H1 (cell line): ENCODE measurements around the gene SLC8A1. TPM values are rescaled to one million over a fixed set of nuclear protein-coding genes. Genes with fewer than 3 reads are reported as not detected.

Experiments used
- polyA plus RNA-seq, 7 experiments: library from polyadenylated mRNA; depleted of rRNA in 3 of 7; stranded (reverse) in 5 of 7; unstranded in 2 of 7; fragments of >200 nt in 5 of 7; fragments of 200-250 nt in 2 of 7; gene quantifications; 1 replicate in 5 of 7; 2 replicates in 1 of 7; 4 replicates in 1 of 7; pipeline versions ENCODE4 v1.2.1 to v1.2.3, GENCODE V29; 2011 to 2013; ENCODE audit warnings: missing spikeins in 2 of 7, mixed read lengths in 2 of 7
- total RNA-seq: library from RNA; stranded (reverse); fragmentation: NEBNext Ultra II Directional; extraction: Animal tissue kit (Norgen Biotek cat#: 25700); gene quantifications from 2 replicates; pipeline ENCODE4 v1.2.1, GENCODE V29; 2021
- TF ChIP-seq, protein P1 (sequence below): fragments of 300-600 bp; sonication (generic); IDR thresholded peaks from 2 replicates; pipeline ENCODE4 v1.7.1; 2012; ENCODE audit warnings: low read length, moderate library complexity, mild to moderate bottlenecking, inconsistent platforms; ENCODE audit not compliant: insufficient replicate concordance

Gene SLC8A1
- total and polyA plus RNA-seq, 2 of the 8 experiments (the other 6 are each of a cell fraction or from before 2014, with no cell fraction given), result 0.68 to 3.6 TPM

DNA sequence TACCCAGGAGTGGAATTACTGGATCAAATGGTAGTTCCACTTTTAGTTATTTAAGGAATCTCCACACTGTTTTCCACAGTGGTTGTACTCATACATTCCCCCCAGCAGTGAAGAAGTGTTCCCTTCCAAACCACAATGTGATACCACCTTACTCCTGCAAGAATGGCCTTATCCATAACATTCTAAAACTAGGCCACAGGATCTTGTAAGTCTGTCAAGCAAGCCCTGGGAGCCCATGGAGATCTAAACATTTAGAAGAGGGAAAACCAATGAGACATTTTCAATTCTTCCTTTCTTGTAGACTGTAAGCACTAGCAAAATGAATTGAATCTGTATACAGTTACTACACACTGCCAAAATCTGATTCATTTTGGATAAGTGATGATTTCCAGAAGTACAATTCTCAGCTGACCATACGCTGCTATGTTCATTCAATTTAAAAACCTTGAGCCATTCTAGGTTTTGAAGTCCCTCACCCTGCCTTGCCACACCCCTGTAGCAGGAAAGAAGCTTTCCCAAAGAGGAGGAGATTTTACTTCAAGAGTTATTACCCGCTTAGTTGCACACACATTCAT, 149.1 kb downstream of the SLC8A1 start (continued):
- TF ChIP-seq, protein P1, sequence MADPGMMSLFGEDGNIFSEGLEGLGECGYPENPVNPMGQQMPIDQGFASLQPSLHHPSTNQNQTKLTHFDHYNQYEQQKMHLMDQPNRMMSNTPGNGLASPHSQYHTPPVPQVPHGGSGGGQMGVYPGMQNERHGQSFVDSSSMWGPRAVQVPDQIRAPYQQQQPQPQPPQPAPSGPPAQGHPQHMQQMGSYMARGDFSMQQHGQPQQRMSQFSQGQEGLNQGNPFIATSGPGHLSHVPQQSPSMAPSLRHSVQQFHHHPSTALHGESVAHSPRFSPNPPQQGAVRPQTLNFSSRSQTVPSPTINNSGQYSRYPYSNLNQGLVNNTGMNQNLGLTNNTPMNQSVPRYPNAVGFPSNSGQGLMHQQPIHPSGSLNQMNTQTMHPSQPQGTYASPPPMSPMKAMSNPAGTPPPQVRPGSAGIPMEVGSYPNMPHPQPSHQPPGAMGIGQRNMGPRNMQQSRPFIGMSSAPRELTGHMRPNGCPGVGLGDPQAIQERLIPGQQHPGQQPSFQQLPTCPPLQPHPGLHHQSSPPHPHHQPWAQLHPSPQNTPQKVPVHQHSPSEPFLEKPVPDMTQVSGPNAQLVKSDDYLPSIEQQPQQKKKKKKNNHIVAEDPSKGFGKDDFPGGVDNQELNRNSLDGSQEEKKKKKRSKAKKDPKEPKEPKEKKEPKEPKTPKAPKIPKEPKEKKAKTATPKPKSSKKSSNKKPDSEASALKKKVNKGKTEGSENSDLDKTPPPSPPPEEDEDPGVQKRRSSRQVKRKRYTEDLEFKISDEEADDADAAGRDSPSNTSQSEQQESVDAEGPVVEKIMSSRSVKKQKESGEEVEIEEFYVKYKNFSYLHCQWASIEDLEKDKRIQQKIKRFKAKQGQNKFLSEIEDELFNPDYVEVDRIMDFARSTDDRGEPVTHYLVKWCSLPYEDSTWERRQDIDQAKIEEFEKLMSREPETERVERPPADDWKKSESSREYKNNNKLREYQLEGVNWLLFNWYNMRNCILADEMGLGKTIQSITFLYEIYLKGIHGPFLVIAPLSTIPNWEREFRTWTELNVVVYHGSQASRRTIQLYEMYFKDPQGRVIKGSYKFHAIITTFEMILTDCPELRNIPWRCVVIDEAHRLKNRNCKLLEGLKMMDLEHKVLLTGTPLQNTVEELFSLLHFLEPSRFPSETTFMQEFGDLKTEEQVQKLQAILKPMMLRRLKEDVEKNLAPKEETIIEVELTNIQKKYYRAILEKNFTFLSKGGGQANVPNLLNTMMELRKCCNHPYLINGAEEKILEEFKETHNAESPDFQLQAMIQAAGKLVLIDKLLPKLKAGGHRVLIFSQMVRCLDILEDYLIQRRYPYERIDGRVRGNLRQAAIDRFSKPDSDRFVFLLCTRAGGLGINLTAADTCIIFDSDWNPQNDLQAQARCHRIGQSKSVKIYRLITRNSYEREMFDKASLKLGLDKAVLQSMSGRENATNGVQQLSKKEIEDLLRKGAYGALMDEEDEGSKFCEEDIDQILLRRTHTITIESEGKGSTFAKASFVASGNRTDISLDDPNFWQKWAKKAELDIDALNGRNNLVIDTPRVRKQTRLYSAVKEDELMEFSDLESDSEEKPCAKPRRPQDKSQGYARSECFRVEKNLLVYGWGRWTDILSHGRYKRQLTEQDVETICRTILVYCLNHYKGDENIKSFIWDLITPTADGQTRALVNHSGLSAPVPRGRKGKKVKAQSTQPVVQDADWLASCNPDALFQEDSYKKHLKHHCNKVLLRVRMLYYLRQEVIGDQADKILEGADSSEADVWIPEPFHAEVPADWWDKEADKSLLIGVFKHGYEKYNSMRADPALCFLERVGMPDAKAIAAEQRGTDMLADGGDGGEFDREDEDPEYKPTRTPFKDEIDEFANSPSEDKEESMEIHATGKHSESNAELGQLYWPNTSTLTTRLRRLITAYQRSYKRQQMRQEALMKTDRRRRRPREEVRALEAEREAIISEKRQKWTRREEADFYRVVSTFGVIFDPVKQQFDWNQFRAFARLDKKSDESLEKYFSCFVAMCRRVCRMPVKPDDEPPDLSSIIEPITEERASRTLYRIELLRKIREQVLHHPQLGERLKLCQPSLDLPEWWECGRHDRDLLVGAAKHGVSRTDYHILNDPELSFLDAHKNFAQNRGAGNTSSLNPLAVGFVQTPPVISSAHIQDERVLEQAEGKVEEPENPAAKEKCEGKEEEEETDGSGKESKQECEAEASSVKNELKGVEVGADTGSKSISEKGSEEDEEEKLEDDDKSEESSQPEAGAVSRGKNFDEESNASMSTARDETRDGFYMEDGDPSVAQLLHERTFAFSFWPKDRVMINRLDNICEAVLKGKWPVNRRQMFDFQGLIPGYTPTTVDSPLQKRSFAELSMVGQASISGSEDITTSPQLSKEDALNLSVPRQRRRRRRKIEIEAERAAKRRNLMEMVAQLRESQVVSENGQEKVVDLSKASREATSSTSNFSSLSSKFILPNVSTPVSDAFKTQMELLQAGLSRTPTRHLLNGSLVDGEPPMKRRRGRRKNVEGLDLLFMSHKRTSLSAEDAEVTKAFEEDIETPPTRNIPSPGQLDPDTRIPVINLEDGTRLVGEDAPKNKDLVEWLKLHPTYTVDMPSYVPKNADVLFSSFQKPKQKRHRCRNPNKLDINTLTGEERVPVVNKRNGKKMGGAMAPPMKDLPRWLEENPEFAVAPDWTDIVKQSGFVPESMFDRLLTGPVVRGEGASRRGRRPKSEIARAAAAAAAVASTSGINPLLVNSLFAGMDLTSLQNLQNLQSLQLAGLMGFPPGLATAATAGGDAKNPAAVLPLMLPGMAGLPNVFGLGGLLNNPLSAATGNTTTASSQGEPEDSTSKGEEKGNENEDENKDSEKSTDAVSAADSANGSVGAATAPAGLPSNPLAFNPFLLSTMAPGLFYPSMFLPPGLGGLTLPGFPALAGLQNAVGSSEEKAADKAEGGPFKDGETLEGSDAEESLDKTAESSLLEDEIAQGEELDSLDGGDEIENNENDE, result no peak
